Ishikawa (cell line): Measurements from ENCODE around the gene ACOXL.

ENCODE experiments used
- CEBPB ChIP-seq: IDR thresholded peaks from 2 replicates; pipeline ENCODE4 v1.6.1; 2012
- EGR1 ChIP-seq: IDR thresholded peaks from 2 replicates; pipeline ENCODE4 v1.6.1; 2012
- EP300 ChIP-seq: IDR thresholded peaks from 2 replicates; pipeline ENCODE4 v1.6.1; 2012; ENCODE audit warnings: borderline replicate concordance
- MAX ChIP-seq: IDR thresholded peaks from 2 replicates; pipeline ENCODE4 v1.6.1; 2012
- NFIC ChIP-seq: IDR thresholded peaks from 2 replicates; pipeline ENCODE4 v1.6.1; 2012
- REST ChIP-seq: IDR thresholded peaks from 2 replicates; pipeline ENCODE4 v1.6.1; 2012; ENCODE audit warnings: low read depth, mild to moderate bottlenecking
- TAF1 ChIP-seq: IDR thresholded peaks from 2 replicates; pipeline ENCODE4 v1.6.1; 2012; ENCODE audit warnings: low read depth, mild to moderate bottlenecking
- TCF12 ChIP-seq: IDR thresholded peaks from 2 replicates; pipeline ENCODE4 v1.6.1; 2012; ENCODE audit warnings: low read depth
- TEAD4 ChIP-seq: IDR thresholded peaks from 2 replicates; pipeline ENCODE4 v1.6.1; 2012
- USF1 ChIP-seq: IDR thresholded peaks from 2 replicates; pipeline ENCODE4 v1.6.1; 2012
- ZBTB7A ChIP-seq: IDR thresholded peaks from 2 replicates; pipeline ENCODE4 v1.6.1; 2012; ENCODE audit warnings: low read depth

GRCh38 chr2:110720547-110720946, 11.8 kb upstream of the ACOXL start:
- no peak for TF ChIP-seq NFIC
- TF ChIP-seq MAX, result no peak
- TF ChIP-seq TAF1, result no peak
- no peak for TF ChIP-seq EP300
- TF ChIP-seq USF1, result no peak
- TF ChIP-seq CEBPB, result no peak
- TF ChIP-seq ZBTB7A, result no peak
- TF ChIP-seq EGR1, result no peak
- TF ChIP-seq TCF12, result no peak
- TF ChIP-seq REST, result no peak
- no peak for TF ChIP-seq TEAD4
